Fibroblast of upper back skin (primary cell): ENCODE data around the gene TPTE.
"Not testable (repeated sequence)": the region's sequence is repeated elsewhere in the genome, so short reads cannot be mapped to it uniquely, and the experiment has no call there.

Experiments used
- DNase-seq: peaks from one replicate; pipeline ENCODE4 v3.0.0-alpha.2; 2013

Gene TPTE

GRCh38 chr21:10521091-10521598, at the start of gene TPTE:
Gene TPTE (plus strand): TSS chr21:10521583. CDS start chr21:10538724, 17,141 bp downstream.
- no peak for DNase-seq

GRCh38 chr21:10471999-10472398, 49.4 kb upstream of the TPTE start:
- DNase-seq: not testable (repeated sequence)

GRCh38 chr21:10477794-10478193, 43.6 kb upstream of the TPTE start:
- DNase-seq: not testable (repeated sequence)

- DNase-seq: not testable (repeated sequence)
Observed at GRCh38 chr21:10479875-10480274, 41.5 kb upstream of the TPTE start.

- not testable (repeated sequence) for DNase-seq
Observed at GRCh38 chr21:10484864-10485263, 36.5 kb upstream of the TPTE start.

- not testable (repeated sequence) for DNase-seq
Observed at GRCh38 chr21:10490453-10490852, 30.9 kb upstream of the TPTE start.

GRCh38 chr21:10511116-10511515, 10.3 kb upstream of the TPTE start:
- no peak for DNase-seq

GRCh38 chr21:10516889-10517288, 4.5 kb upstream of the TPTE start:
- DNase-seq: not testable (repeated sequence)

- not testable (repeated sequence) for DNase-seq
Observed at GRCh38 chr21:10517904-10518303, 3.5 kb upstream of the TPTE start.

- DNase-seq: not testable (repeated sequence)
Observed at GRCh38 chr21:10521835-10522500, 585 bp downstream of the TPTE start.

- DNase-seq: no peak
Observed at GRCh38 chr21:10539956-10540355, 18.6 kb downstream of the TPTE start.

- DNase-seq: not testable (repeated sequence)
Observed at GRCh38 chr21:10544376-10544775, 23.0 kb downstream of the TPTE start.

GRCh38 chr21:10547868-10548267, 26.5 kb downstream of the TPTE start:
- not testable (repeated sequence) for DNase-seq

GRCh38 chr21:10548331-10548954, 27.1 kb downstream of the TPTE start:
- DNase-seq: not testable (repeated sequence)

- DNase-seq: not testable (repeated sequence)
Observed at GRCh38 chr21:10570803-10571202, 49.4 kb downstream of the TPTE start.

- not testable (repeated sequence) for DNase-seq
Observed at GRCh38 chr21:10574531-10575310, 53.3 kb downstream of the TPTE start.

GRCh38 chr21:10575311-10575667, 53.9 kb downstream of the TPTE start:
- no peak for DNase-seq

GRCh38 chr21:10578910-10579309, 57.5 kb downstream of the TPTE start:
- not testable (repeated sequence) for DNase-seq

- not testable (repeated sequence) for DNase-seq
Observed at GRCh38 chr21:10589115-10589514, 67.7 kb downstream of the TPTE start.

GRCh38 chr21:10607074-10607473, 85.7 kb downstream of the TPTE start:
- DNase-seq: not testable (repeated sequence)

GRCh38 chr21:10614285-10614684, 92.9 kb downstream of the TPTE start:
- DNase-seq: not testable (repeated sequence)

- DNase-seq: not testable (repeated sequence)
Observed at GRCh38 chr21:10616061-10616460, 94.7 kb downstream of the TPTE start.

GRCh38 chr21:10616535-10616934, 95.2 kb downstream of the TPTE start:
- DNase-seq: no peak
